ENCODE results near the gene HRH1.
"Not testable (repeated sequence)": the region's sequence is repeated elsewhere in the genome, so short reads cannot be mapped to it uniquely, and the experiment has no call there.

The HRH1 gene

DNA sequence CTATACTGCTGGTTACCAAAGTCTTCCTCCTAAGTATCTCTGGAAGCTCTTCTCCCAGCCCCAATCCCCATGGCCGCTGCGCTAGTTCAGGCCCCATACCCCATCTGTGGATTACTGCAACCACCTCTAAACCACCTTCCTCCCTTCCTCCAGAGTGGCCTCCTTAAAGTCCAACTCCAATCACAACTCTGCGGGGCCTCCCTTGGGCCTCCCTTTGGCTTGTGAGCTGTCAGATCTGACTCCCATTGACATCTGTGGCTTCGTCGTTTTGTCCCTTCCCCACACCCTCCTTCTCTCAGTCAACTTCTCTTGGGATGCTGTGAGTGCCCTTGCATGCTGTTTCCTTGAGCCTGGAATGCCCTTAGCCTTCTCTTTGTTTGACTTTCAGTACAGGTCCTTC, 9.3 kb upstream of the HRH1 start:
- no peak for DNase-seq

GRCh38 chr3:11145888-11146287, 8.4 kb upstream of the HRH1 start:
- no peak for DNase-seq

GRCh38 chr3:11146773-11147660, 7.3 kb upstream of the HRH1 start:
- DNase-seq, result no peak

GRCh38 chr3:11150256-11150655, 4.0 kb upstream of the HRH1 start:
- no peak for DNase-seq

GRCh38 chr3:11152301-11152700, 2.0 kb upstream of the HRH1 start:
- DNase-seq, result no peak

DNA sequence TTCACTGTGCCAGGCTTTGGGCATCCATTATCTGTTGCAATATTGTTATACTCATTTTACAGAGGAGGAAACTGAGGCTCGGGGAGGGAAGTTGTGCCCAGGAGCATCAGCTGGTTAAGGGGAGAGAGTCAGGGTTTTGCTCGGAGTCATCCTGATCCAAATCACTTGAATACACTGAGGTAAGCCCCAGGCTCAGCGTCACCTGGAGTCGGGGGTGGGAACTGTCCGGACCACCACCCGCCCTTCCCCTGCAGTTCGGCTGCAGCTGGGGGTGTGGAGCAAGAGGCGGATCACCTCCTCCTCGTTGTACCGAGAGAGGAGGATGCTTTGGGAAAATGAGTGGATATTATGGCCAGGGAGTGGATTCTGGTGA, 646 bp downstream of the HRH1 start:
- DNase-seq, result no peak

- no peak for DNase-seq
Observed at GRCh38 chr3:11155341-11156025, 1.2 kb downstream of the HRH1 start.

- no peak for DNase-seq
Observed at GRCh38 chr3:11156026-11156410, 1.7 kb downstream of the HRH1 start.

GRCh38 chr3:11157421-11157820, 3.1 kb downstream of the HRH1 start:
- no peak for DNase-seq

- DNase-seq, result no peak
Observed at GRCh38 chr3:11159421-11159904, 5.2 kb downstream of the HRH1 start.

GRCh38 chr3:11161666-11162065, 7.4 kb downstream of the HRH1 start:
- DNase-seq, result no peak

GRCh38 chr3:11162401-11163345, 8.4 kb downstream of the HRH1 start:
- no peak for DNase-seq

DNA sequence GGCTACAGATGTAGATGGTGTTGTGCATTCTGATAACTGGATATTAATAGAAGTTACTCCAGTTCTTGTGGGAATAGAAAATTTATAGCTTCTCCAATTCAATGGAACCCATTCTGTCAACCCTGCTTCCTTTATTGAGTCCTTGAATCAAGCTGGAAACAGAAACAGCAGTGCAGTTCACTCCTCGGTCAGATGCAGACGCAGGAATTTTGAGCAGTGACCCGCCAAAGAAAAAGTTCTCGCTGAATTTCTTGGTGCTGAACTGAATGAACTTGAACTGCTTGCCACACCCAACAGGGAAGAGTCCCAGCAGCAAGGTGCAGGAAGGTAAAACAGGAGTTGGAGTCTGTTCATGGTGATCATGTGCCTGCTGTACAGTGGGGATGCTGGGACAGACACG, 10.3 kb downstream of the HRH1 start:
- DNase-seq, result no peak

GRCh38 chr3:11165476-11165875, 11.2 kb downstream of the HRH1 start:
- no peak for DNase-seq

GRCh38 chr3:11166807-11167400, 12.6 kb downstream of the HRH1 start:
- DNase-seq, result not testable (repeated sequence)

DNA sequence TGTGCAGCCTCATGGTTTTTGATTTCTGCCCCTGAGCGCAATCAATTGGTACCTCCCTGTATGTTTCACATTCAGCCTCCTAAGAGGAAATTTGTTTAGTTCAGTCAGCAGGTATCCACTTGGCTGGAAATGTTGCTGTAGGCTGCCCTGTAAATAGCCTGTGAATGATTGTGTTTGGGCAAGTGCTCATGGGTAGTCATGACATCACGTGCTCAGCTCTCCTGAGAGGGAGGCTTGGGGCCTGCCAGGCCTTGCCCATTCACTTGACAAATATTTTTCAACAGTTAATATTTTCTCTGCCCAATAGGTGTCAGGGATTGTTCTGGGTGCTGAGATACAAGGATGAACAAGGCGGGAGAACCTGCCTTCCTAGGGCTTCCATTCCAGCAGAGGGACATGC, 13.3 kb downstream of the HRH1 start:
- DNase-seq, result no peak

- DNase-seq, result no peak
Observed at GRCh38 chr3:11168406-11168805, 14.1 kb downstream of the HRH1 start.

DNA sequence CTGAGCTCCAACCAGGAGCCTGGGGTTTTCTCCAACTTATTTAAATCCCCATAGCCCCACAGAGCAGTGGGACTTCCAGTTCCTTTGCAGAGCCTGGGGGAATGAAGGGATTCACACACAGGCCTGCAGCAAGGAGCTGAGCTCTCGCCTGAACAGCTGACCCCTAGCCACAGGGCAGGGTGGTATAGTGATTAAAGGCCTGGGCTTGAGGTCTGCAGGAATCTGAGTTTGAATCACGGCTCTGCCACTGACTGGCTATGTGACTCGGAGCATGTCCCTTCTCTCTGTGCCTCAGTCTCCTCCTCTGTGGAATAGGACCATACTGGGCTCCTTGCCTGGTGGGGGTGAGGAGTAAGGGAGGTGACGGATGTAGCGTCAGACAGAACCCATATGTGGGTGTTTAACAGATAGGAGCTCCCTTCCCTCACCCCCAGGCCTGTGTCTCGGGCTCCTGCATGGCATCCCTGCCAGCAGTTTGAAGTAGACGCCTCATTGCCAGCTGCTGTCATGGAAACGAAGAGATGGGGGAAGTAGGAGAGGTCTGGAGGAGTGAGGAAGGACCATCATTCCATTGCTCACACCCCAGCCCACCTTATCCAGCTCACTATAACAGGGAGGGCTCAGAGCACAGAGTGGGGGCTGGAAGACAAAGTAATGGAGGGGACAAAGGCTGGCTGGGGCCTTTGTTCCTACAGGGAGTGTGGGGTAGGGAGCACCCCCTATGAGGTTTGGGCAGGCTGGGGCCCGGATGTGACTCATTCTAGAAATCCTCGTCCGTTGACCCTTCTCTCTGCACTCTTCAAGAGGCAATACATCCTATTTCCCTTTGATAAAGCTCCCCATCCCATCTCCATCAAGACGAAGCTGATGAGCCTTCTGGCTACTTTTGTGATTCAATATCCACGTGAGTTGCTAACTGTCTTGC, 14.8 kb downstream of the HRH1 start:
- DNase-seq, result no peak

- no peak for DNase-seq
Observed at GRCh38 chr3:11170052-11170770, 15.9 kb downstream of the HRH1 start.

- DNase-seq, result no peak
Observed at GRCh38 chr3:11172096-11172690, 17.9 kb downstream of the HRH1 start.
